Body of pancreas (tissue), 4 donors: ENCODE measurements around the gene CXCL5. TPM values are rescaled to one million over a fixed set of nuclear protein-coding genes. Genes with fewer than 3 reads are reported as not detected.
A peak's percentile ranks its signal among the peaks of the same experiment; 100 is the strongest.

Experiments
- ATAC-seq: fragments of 150-250 bp; one replicate; pipeline ENCODE4 v1.9.1; 2016
- DNase-seq, 4 donors: peaks; one replicate each; pipeline ENCODE4 v3.0.0-alpha.2; 2019
- H3K27ac ChIP-seq, 4 donors: fragments of 200-600 bp; sonication (generic); 1 replicate in 3 of 4; 2 replicates in 1 of 4; pipeline versions ENCODE4 v1.5.1 to v1.6.1; 2016 to 2019; ENCODE audit warnings: mild to moderate bottlenecking in 1 of 4, mixed read lengths in 1 of 4, moderate library complexity in 1 of 4
- H3K27me3 ChIP-seq, 2 donors: fragments of 200-600 bp; sonication (generic); one replicate each; pipeline ENCODE4 v1.6.0; 2016; ENCODE audit warnings: mild to moderate bottlenecking in 1 of 2
- H3K36me3 ChIP-seq, 2 donors: fragments of 200-600 bp; sonication (generic); replicated peaks in 1 of 2; 2 replicates each; pipeline ENCODE4 v1.5.1; 2016; ENCODE audit warnings: low read depth in 2 of 2; ENCODE audit not compliant: insufficient read depth in 1 of 2
- H3K4me1 ChIP-seq: fragments of 200-600 bp; sonication (generic); one replicate; pipeline ENCODE4 v1.6.0; 2016
- H3K4me3 ChIP-seq, 2 donors: fragments of 200-600 bp; sonication (generic); 1 replicate in 1 of 2; 2 replicates in 1 of 2; pipeline ENCODE4 v1.5.1; 2016 to 2019
- H3K9me3 ChIP-seq, 3 donors: fragments of 200-600 bp; sonication (generic); 1 replicate in 2 of 3; 2 replicates in 1 of 3; pipeline ENCODE4 v1.5.1; 2016
- CTCF ChIP-seq, 7 experiments: fragments of 450-650 bp in 4 of 7; fragments of 200-600 bp in 3 of 7; sonication (generic) in 3 of 7; IDR thresholded peaks; one replicate each; pipeline ENCODE4 v1.5.1; 2016 to 2019; ENCODE audit warnings: antibody characterized with exemption in 7 of 7
- POLR2A ChIP-seq, 3 donors: fragments of 450-650 bp; IDR thresholded peaks; one replicate each; pipeline ENCODE4 v1.6.1; 2016; ENCODE audit warnings: antibody characterized with exemption in 3 of 3, mild to moderate bottlenecking in 2 of 3
- WGBS, 2 donors: methylation state at CpG; one replicate each; pipeline ENCODE4 v1.1.5; 2017; 5-methylcytosine and 5-hydroxymethylcytosine counted together
- intact Hi-C: fragments of 100-400 bp; cut with DNase I; formaldehyde crosslinking; loops from one replicate; pipeline ENCODE4 v1.15.1; 2023
- small RNA-seq: library from RNA; depleted of rRNA; stranded (forward); fragments of <200 nt; gene quantifications from one replicate; pipeline ENCODE3, GENCODE V24; 2016
- total RNA-seq, 2 donors: library from RNA; depleted of rRNA; stranded (reverse); fragments of >200 nt; gene quantifications; one replicate each; pipeline ENCODE4 v1.1.0, GENCODE V29; 2016

CXCL5 gene
- total RNA-seq, 2 donors from 2014 or later: not detected

DNA sequence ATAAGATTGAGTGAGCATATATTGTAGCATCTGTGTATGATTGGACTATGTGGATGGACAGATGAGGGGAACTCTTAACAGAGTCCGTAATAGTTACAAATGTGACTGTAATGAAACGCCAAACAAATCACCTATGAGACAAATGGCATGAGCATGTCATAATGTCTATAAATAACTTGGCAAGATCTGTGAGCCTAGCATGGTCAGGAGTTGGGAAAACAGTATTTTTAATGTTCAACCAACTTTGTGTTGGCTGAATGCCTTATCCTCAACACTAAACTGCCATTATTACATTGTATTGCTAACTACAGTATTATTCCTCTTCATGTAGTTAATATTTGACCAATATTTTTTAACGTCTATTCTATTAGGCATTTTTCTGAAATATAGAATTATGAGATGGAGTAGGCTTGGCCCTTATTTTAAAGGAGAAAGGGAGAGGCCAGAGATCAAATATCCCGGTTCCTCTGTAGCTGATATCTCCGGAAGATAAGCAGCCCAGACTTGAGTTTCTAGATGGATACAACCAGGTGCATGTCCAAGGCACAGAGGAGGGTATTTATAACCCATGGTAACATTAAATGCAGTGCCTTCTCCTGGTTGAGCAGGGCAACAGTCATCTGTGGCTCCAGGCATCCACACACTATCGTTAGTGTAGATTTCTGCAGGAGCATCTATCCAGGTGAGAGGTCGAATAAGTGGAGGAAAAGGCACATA, 49.3 kb downstream of the CXCL5 start:
- 43% methylated on average over 7 of the region's 7 CpGs for WGBS, 2 donors
- Histone ChIP-seq H3K4me1 (peaks cover 12% of the 10 kb centered on the region), H3K36me3 (no peaks in the 10 kb centered on the region), H3K9me3 (no peaks in the 10 kb centered on the region), H3K27ac (peak overlapping the region in 1 of 4 donors; percentile 38), H3K27me3 (no peaks in the 10 kb centered on the region), H3K4me3 (no peak overlapping the region)
- ATAC-seq (peak; percentile 71), DNase-seq (no peak)
- intact Hi-C loops: no loop called here
- TF ChIP-seq CTCF (IDR thresholded peaks at IDR 0.05) (no peak), POLR2A (IDR thresholded peaks at IDR 0.05) (no peak)

- TF ChIP-seq POLR2A (IDR thresholded peaks at IDR 0.05) (no peak), CTCF (IDR thresholded peaks at IDR 0.05) (no peak)
Measured at GRCh38 chr4:73948291-73948690, 50.2 kb downstream of the CXCL5 start.

GRCh38 chr4:73947239-73947985, 51.1 kb downstream of the CXCL5 start:
- ATAC-seq (no peak), DNase-seq (no peak)
- no peak overlapping the region for H3K4me3 ChIP-seq
- H3K4me1 ChIP-seq: peaks cover 17% of the 10 kb centered on the region
- no peaks in the 10 kb centered on the region for H3K9me3 ChIP-seq
- TF ChIP-seq CTCF (IDR thresholded peaks at IDR 0.05) (no peak), POLR2A (IDR thresholded peaks at IDR 0.05) (no peak)
- intact Hi-C loops: no loop called here
- H3K27me3 ChIP-seq: no peaks in the 10 kb centered on the region
- 54 to 62% methylated on average over 3 of the region's 3 CpGs for WGBS, 2 donors
- no peaks in the 10 kb centered on the region for H3K36me3 ChIP-seq
- H3K27ac ChIP-seq: no peak overlapping the region

More at GRCh38 chr4:73948291-73948690, 50.2 kb downstream of the CXCL5 start:
- intact Hi-C loops: no loop called here
- ATAC-seq (no peak), DNase-seq (no peak)
- no peak overlapping the region for H3K4me3 ChIP-seq
- H3K9me3 ChIP-seq: no peaks in the 10 kb centered on the region
- H3K27me3 ChIP-seq: no peaks in the 10 kb centered on the region
- no peaks in the 10 kb centered on the region for H3K36me3 ChIP-seq
- no peak overlapping the region for H3K27ac ChIP-seq
- WGBS, 2 donors: 52 to 74% methylated on average over 1 of the region's 1 CpG
- H3K4me1 ChIP-seq: peaks cover 17% of the 10 kb centered on the region

- Histone ChIP-seq H3K36me3 (no peaks in the 10 kb centered on the region), H3K27me3 (no peaks in the 10 kb centered on the region), H3K4me3 (no peak overlapping the region), H3K4me1 (peaks cover 17% of the 10 kb centered on the region), H3K9me3 (no peaks in the 10 kb centered on the region), H3K27ac (no peak overlapping the region)
- no peak for DNase-seq
- intact Hi-C loops: no loop called here
- TF ChIP-seq CTCF (IDR thresholded peaks at IDR 0.05) (no peak), POLR2A (IDR thresholded peaks at IDR 0.05) (no peak)
- WGBS, 2 donors: 49 to 54% methylated on average over 3 of the region's 3 CpGs
- no peak for ATAC-seq
Measured at GRCh38 chr4:73945674-73946449, 52.6 kb downstream of the CXCL5 start.

Small RNA genes lying within 50 kb of the gene (small RNA-seq; reads per million reads assigned to genes)
- gene RN7SL218P: not detected

Other genes starting within 250 kb of the CXCL5 start
- 10 to 100 TPM in 1 of 2 donors, 1 to 10 TPM in 1; 2.3 to 10.1 TPM for gene CXCL6, start 162.0 kb downstream of the CXCL5 start, total RNA-seq
- gene PF4V1, start 145.4 kb downstream of the CXCL5 start, total RNA-seq: not detected
- gene CXCL1, start 129.3 kb downstream of the CXCL5 start, total RNA-seq: 10 to 100 TPM; 17.1 to 52.7 TPM
- gene PF4, start 16.6 kb downstream of the CXCL5 start, total RNA-seq: not detected
- not detected for gene PPBP, start 10.5 kb downstream of the CXCL5 start, total RNA-seq
- gene CXCL3, start 40.0 kb upstream of the CXCL5 start, total RNA-seq: 1 to 10 TPM in 1 of 2 donors, not detected in 1; 1.6 TPM
- gene CXCL2, start 100.5 kb upstream of the CXCL5 start, total RNA-seq: 10 to 100 TPM; 27.4 to 39.4 TPM
- 10 to 100 TPM; 13.2 to 13.8 TPM for gene MTHFD2L, start 159.4 kb upstream of the CXCL5 start, total RNA-seq